ENCODE results near the gene C1QTNF12. TPM values are rescaled to one million over a fixed set of nuclear protein-coding genes. Genes with fewer than 3 reads are reported as not detected.

The C1QTNF12 gene
- total RNA-seq, 4 donors from 2014 or later, result 3.1 to 8.2 TPM; not detected in 2

DNA sequence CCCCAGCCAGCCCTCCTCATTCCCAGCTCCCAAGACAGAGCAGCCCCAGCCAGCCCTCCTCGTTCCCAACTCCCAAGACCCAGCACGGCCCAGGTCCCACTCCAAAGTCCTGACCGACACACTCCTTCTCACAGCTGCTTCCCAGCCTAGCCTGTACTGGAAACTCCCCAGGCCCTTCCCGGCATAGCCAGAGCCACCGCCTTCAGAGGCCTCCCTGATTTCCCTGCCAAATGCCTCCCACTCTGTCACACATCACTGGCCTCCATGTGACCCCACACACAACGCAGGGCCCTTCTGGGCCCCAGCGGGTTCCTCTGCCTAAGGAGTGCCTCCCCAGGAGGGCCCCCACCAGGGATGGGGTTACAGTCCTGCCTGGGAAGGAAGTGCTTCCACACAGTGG lies 24.3 kb upstream of the C1QTNF12 start:
- DNase-seq, result no peak
- H3K4me1 ChIP-seq, result peaks cover 12 to 22% of the 10 kb centered on the region in 2 donors
- no peaks in the 10 kb centered on the region for H3K27me3 ChIP-seq
- no peaks in the 10 kb centered on the region for H3K9me3 ChIP-seq
- no peak overlapping the region for H3K4me3 ChIP-seq
- no peak overlapping the region for H3K27ac ChIP-seq
- TF ChIP-seq CTCF (IDR thresholded peaks at IDR 0.05), result no peak
- no peak for TF ChIP-seq POLR2A (IDR thresholded peaks at IDR 0.05)
- H3K36me3 ChIP-seq, result no peaks in the 10 kb centered on the region
- intact Hi-C loops (cut with DNase I; ENCODE audit: low total_unique reads), result no loop called here

GRCh38 chr1:1268284-1268682 lies 21.8 kb upstream of the C1QTNF12 start:
- TF ChIP-seq POLR2A (IDR thresholded peaks at IDR 0.05) (no peak), CTCF (IDR thresholded peaks at IDR 0.05) (no peak)
- intact Hi-C loops (cut with DNase I; ENCODE audit: low total_unique reads), result no loop called here
- Histone ChIP-seq H3K36me3 (no peaks in the 10 kb centered on the region), H3K9me3 (no peaks in the 10 kb centered on the region), H3K4me3 (no peak overlapping the region), H3K27me3 (no peaks in the 10 kb centered on the region), H3K4me1 (peaks cover 12 to 16% of the 10 kb centered on the region in 2 donors), H3K27ac (no peak overlapping the region)
- no peak for DNase-seq

- DNase-seq, result no peak
- Histone ChIP-seq H3K27ac (no peak overlapping the region), H3K4me1 (peaks cover 12 to 16% of the 10 kb centered on the region in 2 donors), H3K27me3 (no peaks in the 10 kb centered on the region), H3K4me3 (no peak overlapping the region), H3K36me3 (no peaks in the 10 kb centered on the region), H3K9me3 (no peaks in the 10 kb centered on the region)
- no peak for TF ChIP-seq POLR2A (IDR thresholded peaks at IDR 0.05)
- no peak for TF ChIP-seq CTCF (IDR thresholded peaks at IDR 0.05)
- intact Hi-C loops (cut with DNase I; ENCODE audit: low total_unique reads), result no loop called here
Observed at GRCh38 chr1:1267488-1268283, 21.2 kb upstream of the C1QTNF12 start.

DNA sequence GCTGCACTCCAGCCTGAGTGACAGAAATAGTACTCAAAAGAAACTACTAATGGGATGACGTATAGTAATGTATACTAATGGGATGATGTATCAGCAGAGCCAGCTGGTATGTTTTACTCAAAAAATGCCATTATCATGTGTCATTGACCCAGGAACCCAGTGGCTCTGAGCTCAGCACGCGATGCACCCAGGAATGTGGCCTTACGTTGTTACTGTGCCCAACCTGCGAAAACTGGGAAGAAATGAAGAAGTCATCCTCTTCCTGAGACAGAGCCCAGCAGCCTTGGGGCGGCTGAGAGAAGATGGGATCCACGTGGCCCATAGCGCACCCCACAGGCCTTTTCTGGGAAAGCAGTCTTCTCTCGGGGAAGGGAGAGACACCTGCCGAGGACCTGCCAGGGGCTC lies 18.3 kb upstream of the C1QTNF12 start:
- Histone ChIP-seq H3K27ac (no peak overlapping the region), H3K27me3 (no peaks in the 10 kb centered on the region), H3K4me3 (no peak overlapping the region), H3K9me3 (no peaks in the 10 kb centered on the region), H3K36me3 (no peaks in the 10 kb centered on the region), H3K4me1 (no peaks in the 10 kb centered on the region)
- TF ChIP-seq POLR2A (IDR thresholded peaks at IDR 0.05) (no peak), CTCF (IDR thresholded peaks at IDR 0.05) (no peak)
- no peak for DNase-seq
- intact Hi-C loops (cut with DNase I; ENCODE audit: low total_unique reads), result no loop called here

DNA sequence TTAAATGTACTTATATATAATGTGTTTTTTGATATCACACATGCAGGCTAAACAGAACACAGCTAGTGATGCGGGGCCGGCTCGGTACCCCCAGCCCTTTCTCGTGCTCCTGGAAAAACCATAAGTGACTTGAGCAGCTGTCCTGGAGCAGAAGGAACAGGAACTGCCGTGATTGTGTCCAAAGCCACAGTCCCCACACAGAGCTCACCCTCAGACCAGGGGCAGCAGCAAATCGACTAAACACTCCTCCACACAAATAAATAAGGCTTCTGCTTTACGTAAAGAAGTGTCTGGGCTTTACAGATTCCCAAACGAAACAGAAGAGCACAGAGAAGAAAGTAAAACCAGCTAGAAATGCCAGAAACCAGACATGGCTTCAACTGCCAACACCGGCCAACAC lies 17.5 kb upstream of the C1QTNF12 start:
- Histone ChIP-seq H3K27ac (no peak overlapping the region), H3K27me3 (no peaks in the 10 kb centered on the region), H3K4me1 (no peaks in the 10 kb centered on the region), H3K4me3 (no peak overlapping the region), H3K36me3 (no peaks in the 10 kb centered on the region), H3K9me3 (no peaks in the 10 kb centered on the region)
- intact Hi-C loops (cut with DNase I; ENCODE audit: low total_unique reads), result no loop called here
- no peak for DNase-seq
- TF ChIP-seq POLR2A (IDR thresholded peaks at IDR 0.05) (no peak), CTCF (IDR thresholded peaks at IDR 0.05) (no peak)
